Fibroblast of mammary gland (primary cell): ENCODE data around the gene STK38L.

Source experiments
- DNase-seq: peaks from one replicate; pipeline ENCODE4 v3.0.0-alpha.2; 2010; ENCODE audit warnings: low read depth
- H3K4me3 ChIP-seq: 2 replicates; pipeline ENCODE4 v1.5.1; 2011; ENCODE audit warnings: low read depth, mild to moderate bottlenecking, low read length, moderate library complexity; ENCODE audit not compliant: control insufficient read depth
- TF ChIP-seq, protein P1 (sequence below): conservative IDR thresholded peaks from 2 replicates; pipeline ENCODE4 v1.5.1; 2011; ENCODE audit warnings: low read depth, low read length, inconsistent platforms; ENCODE audit not compliant: control insufficient read depth, insufficient read depth

The STK38L gene

DNA sequence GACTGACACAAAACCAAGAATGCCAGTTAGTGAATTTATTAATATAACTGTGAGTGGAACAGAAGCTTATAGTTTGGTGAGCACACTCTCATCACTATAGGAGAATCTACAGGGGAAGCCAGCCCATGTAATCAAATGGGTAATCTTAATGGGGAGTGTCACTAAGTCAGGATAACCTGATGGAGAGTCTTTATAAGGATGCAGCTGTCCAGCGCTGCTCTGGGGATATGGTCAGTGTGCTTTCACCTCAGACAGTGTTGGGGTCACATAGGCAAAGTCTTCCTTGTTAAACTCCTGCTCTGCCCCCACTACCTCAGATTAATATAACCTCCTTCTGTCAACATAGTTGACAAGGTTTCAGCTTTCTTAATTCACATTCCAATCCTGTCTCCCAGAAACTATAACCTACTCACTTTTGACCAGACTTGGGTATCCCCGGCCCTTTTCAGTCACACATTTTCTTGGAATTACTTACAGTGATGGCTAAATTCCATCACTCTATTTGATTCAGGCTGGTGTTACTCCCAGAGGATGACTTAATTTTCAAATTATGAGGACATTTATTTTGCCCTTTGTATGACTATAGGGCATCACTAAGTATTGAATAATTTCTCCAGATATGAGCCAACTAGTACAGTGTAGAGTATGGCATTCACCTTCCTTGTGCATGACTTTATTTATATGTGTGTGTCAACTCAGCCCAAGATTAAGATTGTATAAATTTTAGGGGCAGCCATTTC is 13.2 kb downstream of the STK38L start:
- TF ChIP-seq, protein P1, sequence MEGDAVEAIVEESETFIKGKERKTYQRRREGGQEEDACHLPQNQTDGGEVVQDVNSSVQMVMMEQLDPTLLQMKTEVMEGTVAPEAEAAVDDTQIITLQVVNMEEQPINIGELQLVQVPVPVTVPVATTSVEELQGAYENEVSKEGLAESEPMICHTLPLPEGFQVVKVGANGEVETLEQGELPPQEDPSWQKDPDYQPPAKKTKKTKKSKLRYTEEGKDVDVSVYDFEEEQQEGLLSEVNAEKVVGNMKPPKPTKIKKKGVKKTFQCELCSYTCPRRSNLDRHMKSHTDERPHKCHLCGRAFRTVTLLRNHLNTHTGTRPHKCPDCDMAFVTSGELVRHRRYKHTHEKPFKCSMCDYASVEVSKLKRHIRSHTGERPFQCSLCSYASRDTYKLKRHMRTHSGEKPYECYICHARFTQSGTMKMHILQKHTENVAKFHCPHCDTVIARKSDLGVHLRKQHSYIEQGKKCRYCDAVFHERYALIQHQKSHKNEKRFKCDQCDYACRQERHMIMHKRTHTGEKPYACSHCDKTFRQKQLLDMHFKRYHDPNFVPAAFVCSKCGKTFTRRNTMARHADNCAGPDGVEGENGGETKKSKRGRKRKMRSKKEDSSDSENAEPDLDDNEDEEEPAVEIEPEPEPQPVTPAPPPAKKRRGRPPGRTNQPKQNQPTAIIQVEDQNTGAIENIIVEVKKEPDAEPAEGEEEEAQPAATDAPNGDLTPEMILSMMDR: no peak
- H3K4me3 ChIP-seq: no peak overlapping the region
- peak; percentile 20 for DNase-seq

DNA sequence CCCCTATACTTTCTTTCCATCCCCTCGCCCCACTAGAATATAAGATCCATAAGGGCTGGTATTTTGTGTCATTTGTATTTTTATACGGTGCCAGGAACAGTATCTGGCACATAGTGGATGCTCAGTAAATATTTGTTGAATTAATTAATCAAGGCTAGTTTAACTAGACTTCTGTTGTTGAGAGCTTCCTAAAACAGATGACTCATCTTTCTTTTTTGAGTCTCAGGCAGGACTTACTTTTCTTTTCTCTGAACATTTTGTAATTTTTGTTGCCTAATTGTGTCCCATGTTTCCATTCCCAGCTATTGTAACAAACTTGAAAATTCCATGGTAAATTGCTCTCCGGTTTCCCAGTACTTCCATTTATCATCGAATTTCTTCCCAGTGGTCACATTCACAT is 16.7 kb downstream of the STK38L start:
- TF ChIP-seq, protein P1: no peak
- peak; percentile 78 for DNase-seq
- no peak overlapping the region for H3K4me3 ChIP-seq

DNA sequence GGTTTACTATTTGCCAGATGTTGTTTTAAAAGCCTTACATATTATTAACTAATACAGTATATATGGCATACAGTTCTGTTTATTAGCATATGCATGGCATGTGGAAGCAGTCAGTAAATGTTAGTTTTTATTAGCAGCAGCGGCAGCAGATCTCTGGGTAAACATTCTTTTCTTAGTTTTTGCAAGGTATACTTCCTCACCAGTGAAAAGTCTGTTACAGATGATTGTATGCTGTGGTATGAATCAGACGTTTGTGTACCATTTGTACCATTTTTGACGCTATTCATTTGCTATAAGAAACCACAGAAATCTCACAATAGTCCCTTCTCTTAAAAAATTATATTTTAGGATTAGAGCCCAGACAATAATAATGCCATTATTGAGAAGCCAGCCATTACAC is 17.8 kb downstream of the STK38L start:
- TF ChIP-seq, protein P1: no peak
- H3K4me3 ChIP-seq: no peak overlapping the region
- DNase-seq: peak; percentile 52

DNA sequence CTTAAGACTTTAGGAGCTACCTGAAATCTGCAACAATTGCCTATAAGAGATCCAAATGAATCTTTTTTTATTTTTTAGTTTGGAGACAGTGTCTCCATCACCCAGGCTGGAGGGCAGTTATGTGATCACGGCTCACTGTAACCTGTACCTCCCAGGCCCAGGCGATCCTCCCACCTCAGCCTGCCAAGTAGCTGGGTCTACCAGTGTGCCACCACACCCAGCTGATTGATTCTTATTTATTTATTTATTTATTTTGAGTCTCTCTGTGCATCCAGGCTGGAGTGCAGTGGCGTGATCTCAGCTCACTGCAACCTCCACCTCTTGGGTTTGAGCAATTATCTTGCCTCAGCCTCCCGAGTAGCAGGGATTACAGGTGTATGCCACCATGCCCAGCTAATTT is 26.1 kb downstream of the STK38L start:
- TF ChIP-seq, protein P1: no peak
- no peak overlapping the region for H3K4me3 ChIP-seq
- DNase-seq: no peak

DNA sequence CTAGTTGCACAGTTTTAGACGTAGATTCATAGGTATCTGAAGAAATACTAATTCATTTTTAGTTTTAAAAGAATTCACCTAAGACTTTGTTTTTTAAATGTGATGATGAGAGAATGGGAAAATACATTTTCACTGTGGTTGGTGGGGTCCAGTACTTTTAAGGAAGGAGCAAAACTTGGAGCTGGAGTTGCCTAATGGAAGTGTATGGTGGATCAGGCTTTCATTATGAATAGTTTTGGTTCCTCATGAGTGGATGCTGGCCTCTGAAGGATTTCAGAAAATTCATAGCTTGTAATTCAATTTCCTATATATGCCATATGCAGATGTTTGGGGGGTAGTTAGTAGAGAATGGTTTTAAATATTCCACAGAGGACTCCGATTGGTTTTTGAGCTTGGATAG is 27.1 kb downstream of the STK38L start:
- no peak for DNase-seq
- TF ChIP-seq, protein P1: no peak
- H3K4me3 ChIP-seq: no peak overlapping the region

DNA sequence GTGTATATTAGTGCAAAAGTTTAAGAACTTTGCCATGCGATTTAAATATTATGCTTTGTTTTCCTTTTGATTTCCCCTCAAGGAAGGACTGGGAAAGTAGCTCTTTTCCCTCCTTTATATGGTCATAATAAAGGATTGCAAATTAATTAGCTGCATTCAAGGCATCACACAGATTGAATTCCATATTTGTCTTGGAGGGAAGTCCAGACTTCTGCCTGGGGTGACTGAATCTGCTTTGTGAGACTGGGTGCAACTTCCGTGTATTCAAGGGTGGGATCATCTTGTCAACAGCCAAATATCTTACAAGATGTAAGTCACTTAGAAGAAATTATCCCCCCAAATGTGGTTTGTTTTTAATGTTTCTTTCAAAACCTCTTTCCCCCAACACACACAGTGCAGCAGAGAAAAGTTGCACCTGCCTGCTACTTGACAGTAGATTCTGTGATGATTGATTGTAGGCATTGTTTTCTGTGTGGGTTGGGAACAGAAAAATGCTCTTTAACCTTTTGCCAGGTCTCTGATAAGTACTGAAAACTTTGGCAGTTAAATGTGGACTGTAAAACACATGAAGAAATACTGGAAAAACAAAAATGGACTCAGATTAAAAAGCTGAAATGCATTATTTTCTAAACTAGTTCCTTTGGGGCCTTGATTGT is 28.4 kb downstream of the STK38L start:
- no peak overlapping the region for H3K4me3 ChIP-seq
- no peak for DNase-seq
- TF ChIP-seq, protein P1: no peak
